RWPE1 (cell line): Measurements from ENCODE around the gene DOK7.
A peak's percentile ranks its signal among the peaks of the same experiment; 100 is the strongest.

ENCODE experiments used
- CTCF ChIA-PET: fragments of 350-600 bp; sonication (Branson Sonifier 250); formaldehyde crosslinking; extraction: SDS; loops from one replicate; lab custom pipeline; 2021; lab: Yijun Ruan, JAX
- POLR2A ChIA-PET: fragments of 400-600 bp; formaldehyde crosslinking; extraction: SDS; loops from one replicate; lab custom pipeline; 2020; ENCODE audit warnings: antibody characterized with exemption; ENCODE audit not compliant: low non-redundant PET; lab: Yijun Ruan, JAX
- DNase-seq: peaks from one replicate; pipeline ENCODE4 v3.0.0; 2012; ENCODE audit warnings: low spot score
- H3K27ac ChIP-seq: fragments of 450-650 bp; 2 replicates; pipeline ENCODE4 v1.5.1; 2017
- CTCF ChIP-seq: fragments of 450-650 bp; conservative IDR thresholded peaks from 2 replicates; pipeline ENCODE4 v1.5.1; 2017; ENCODE audit warnings: low read depth, mild to moderate bottlenecking

Gene DOK7

GRCh38 chr4:3436798-3437581, 26.1 kb upstream of the DOK7 start:
- H3K27ac ChIP-seq = peak overlapping the region; percentile 92
- DNase-seq = peak; percentile 88
- no peak for TF ChIP-seq CTCF
- ChIA-PET POLR2A (no interaction called here), CTCF (interaction anchor here (1.6 kb wide), 1 partner anchor 91 kb away, joined by 4 read pairs; no protein-coding TSS in a partner anchor)

GRCh38 chr4:3437582-3437936, 25.5 kb upstream of the DOK7 start:
- ChIA-PET POLR2A (no interaction called here), CTCF (interaction anchor here (1.6 kb wide), 1 partner anchor 91 kb away, joined by 4 read pairs; no protein-coding TSS in a partner anchor)
- H3K27ac ChIP-seq = peak overlapping the region; percentile 92
- DNase-seq = no peak
- TF ChIP-seq CTCF = no peak

DNA sequence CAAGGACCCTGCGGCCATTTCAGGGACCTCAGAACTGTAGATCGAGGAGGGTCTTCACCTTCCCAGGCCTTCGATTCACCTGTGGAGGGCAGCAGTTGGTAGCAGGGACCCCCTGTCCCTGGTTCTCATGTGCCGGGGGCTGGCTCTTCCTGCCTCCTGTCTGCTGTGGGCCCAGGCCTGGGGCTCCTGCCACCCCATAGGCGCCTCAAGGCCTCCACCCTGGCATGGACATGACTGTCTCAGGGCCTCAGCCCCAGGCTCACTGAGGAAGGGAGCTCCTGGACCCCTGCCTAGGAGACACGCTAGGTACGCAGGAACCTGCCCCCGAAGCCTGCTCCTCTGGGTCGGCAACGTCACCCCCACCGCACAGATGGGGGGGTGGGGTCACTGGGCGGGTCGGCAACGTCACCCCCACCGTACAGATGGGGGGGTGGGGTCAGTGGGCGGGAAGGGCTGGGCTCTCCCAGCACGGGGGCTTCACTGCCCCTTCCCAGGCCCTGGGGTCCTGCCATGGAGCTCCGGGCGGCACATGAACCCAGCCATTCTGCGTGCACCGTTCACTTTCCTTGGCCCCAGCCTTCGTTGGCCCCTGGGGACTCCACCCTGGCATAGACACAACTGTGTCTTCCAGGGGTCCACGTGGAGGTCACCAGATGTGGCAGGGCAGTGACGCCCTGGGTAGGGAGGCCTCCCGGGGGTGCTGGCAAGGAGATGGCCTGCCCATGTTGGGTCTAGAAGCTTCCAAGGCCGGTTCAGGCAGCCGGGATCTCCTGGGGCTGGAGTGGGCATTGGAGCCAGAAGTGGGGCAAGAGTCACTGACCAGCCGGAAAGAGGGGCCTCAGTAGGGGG, 24.9 kb upstream of the DOK7 start:
- POLR2A ChIA-PET = no interaction called here
- CTCF ChIA-PET = interaction anchor here (1.6 kb wide), 1 partner anchor 92 kb away, joined by 4 read pairs; no protein-coding TSS in a partner anchor

GRCh38 chr4:3438847-3439180, 24.3 kb upstream of the DOK7 start:
- peak overlapping the region; percentile 92 for H3K27ac ChIP-seq
- DNase-seq = no peak
- TF ChIP-seq CTCF = no peak
- ChIA-PET POLR2A (no interaction called here), CTCF (interaction anchor here (1.2 kb wide), 1 partner anchor 41 kb away, joined by 3 read pairs; no protein-coding TSS in a partner anchor)

More for the DNA sequence above, 24.9 kb upstream of the DOK7 start:
- H3K27ac ChIP-seq = peak overlapping the region; percentile 92
- no peak for DNase-seq
- TF ChIP-seq CTCF = no peak

DNA sequence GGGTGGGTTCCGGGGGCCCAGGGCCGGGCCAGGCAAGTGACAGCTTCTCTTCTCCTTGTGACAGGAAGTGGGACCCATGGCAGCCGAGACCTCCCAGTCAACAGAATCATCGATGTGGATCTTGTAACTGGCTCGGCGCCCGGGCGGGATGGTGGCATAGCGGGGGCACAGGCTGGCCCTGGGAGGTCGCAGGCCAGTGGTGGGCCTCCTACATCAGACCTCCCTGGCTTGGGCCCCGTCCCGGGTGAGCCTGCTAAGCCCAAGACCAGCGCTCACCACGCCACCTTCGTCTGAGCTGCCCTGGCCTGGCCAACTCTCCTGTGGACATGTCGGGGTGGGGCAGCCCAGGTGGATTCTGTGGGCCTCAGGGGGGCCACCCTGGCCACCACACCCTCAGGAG, 23.7 kb upstream of the DOK7 start:
- no peak for TF ChIP-seq CTCF
- ChIA-PET POLR2A (no interaction called here), CTCF (interaction anchor here (1.2 kb wide), 1 partner anchor 40 kb away, joined by 3 read pairs; no protein-coding TSS in a partner anchor)
- no peak for DNase-seq
- H3K27ac ChIP-seq = peak overlapping the region; percentile 92

DNA sequence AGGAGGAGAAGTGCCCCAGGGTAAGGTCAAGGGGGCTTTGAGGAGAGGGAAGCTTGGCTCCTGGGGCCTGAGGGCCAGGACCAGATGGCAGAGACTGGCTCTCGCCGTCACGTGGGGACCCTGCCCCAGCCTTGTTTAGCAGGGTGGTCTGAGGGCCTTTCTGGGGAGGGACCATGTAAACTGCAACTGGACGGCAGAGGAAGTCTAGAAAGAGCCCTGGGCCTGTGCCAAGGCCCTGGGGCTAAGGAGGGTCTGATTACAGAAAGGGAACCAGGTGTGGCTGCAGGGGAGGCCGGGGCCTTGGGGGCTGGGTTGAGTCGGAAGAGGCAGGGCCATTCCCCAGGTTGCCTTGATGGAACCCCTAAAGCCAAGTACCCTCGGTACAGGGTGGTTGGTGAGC, 23.1 kb upstream of the DOK7 start:
- no peak for TF ChIP-seq CTCF
- ChIA-PET CTCF (interaction anchor here (1.2 kb wide), 1 partner anchor 40 kb away, joined by 3 read pairs; no protein-coding TSS in a partner anchor), POLR2A (no interaction called here)
- DNase-seq = no peak
- H3K27ac ChIP-seq = peak overlapping the region; percentile 92
